Spleen (tissue), 11 donors: ENCODE data around the gene GLYATL3. TPM values are rescaled to one million over a fixed set of nuclear protein-coding genes. Genes with fewer than 3 reads are reported as not detected.

ENCODE experiments used
- DNase-seq: peaks from one replicate; pipeline ENCODE4 v3.0.0-alpha.2; 2020
- H3K27ac ChIP-seq, 8 donors: fragments of 200-600 bp; sonication (generic) in 7 of 8; 1 replicate in 4 of 8; 2 replicates in 4 of 8; pipeline versions ENCODE4 v1.5.0 to v1.8.0; 2016 to 2021; ENCODE audit warnings: inconsistent platforms in 4 of 8, mild to moderate bottlenecking in 4 of 8, moderate library complexity in 1 of 8
- H3K27me3 ChIP-seq, 7 donors: fragments of 200-600 bp; sonication (generic) in 6 of 7; replicated peaks in 1 of 7; 1 replicate in 4 of 7; 2 replicates in 3 of 7; pipeline versions ENCODE4 v1.5.0 to v1.8.0; 2016 to 2021; ENCODE audit warnings: inconsistent platforms in 3 of 7, mild to moderate bottlenecking in 1 of 7
- H3K36me3 ChIP-seq, 6 donors: fragments of 200-600 bp; sonication (generic) in 5 of 6; 1 replicate in 4 of 6; 2 replicates in 2 of 6; pipeline versions ENCODE4 v1.5.0 to v1.8.0; 2016 to 2021; ENCODE audit warnings: inconsistent platforms in 2 of 6
- H3K4me1 ChIP-seq, 6 donors: fragments of 200-600 bp; sonication (generic) in 5 of 6; 1 replicate in 3 of 6; 2 replicates in 3 of 6; pipeline versions ENCODE4 v1.5.0 to v1.8.0; 2016 to 2021; ENCODE audit warnings: inconsistent platforms in 3 of 6
- H3K4me3 ChIP-seq, 8 donors: fragments of 200-600 bp; sonication (generic) in 7 of 8; 1 replicate in 4 of 8; 2 replicates in 4 of 8; pipeline versions ENCODE4 v1.5.0 to v1.8.0; 2016 to 2021; ENCODE audit warnings: inconsistent platforms in 4 of 8, mild to moderate bottlenecking in 4 of 8, moderate library complexity in 2 of 8
- H3K9me3 ChIP-seq, 8 donors: fragments of 200-600 bp; sonication (generic) in 7 of 8; 1 replicate in 4 of 8; 2 replicates in 4 of 8; pipeline versions ENCODE4 v1.5.0 to v1.8.0; 2016 to 2021; ENCODE audit warnings: inconsistent platforms in 4 of 8
- POLR2A ChIP-seq, 3 donors: fragments of 450-650 bp; IDR thresholded peaks; one replicate each; pipeline ENCODE4 v1.5.1; 2017; ENCODE audit warnings: antibody characterized with exemption in 3 of 3, mild to moderate bottlenecking in 1 of 3
- POLR2AphosphoS5 ChIP-seq, 3 donors: sonication (generic); formaldehyde crosslinking; IDR thresholded peaks; one replicate each; pipeline ENCODE4 v1.5.1; 2017; ENCODE audit warnings: antibody characterized with exemption in 3 of 3
- WGBS, 5 donors: extraction: QIAGEN DNeasy Blood & Tissue Kit in 3 of 5; methylation state at CpG; one replicate each; pipeline versions ENCODE4 v1.1.5 to v1.1.7; 2013 to 2018; 5-methylcytosine and 5-hydroxymethylcytosine counted together
- intact Hi-C: fragments of 100-400 bp; cut with DNase I; formaldehyde crosslinking; loops from one replicate; pipeline ENCODE4 v1.15.0; 2023; ENCODE audit warnings: low total_unique reads
- polyA plus RNA-seq, 3 donors: library from polyadenylated mRNA; stranded (reverse); fragments of 200-250 nt; gene quantifications; one replicate each; pipeline ENCODE4 v1.2.1, GENCODE V29; 2013
- total RNA-seq, 7 donors: library from RNA; depleted of rRNA in 3 of 7; stranded (reverse); fragments of >200 nt in 3 of 7; fragmentation: NEBNext Ultra II Directional in 4 of 7; extraction: Animal tissue kit (Norgen Biotek cat#: 25700) in 4 of 7; gene quantifications; one replicate each; pipeline versions ENCODE4 v1.1.0 to v1.2.1, GENCODE V29; 2016 to 2021
- TF ChIP-seq, protein P1 (sequence below), 11 experiments: fragments of 200-600 bp in 7 of 11; fragments of 450-650 bp in 4 of 11; sonication (generic) in 4 of 11; IDR thresholded peaks in 8 of 11; conservative IDR thresholded peaks in 3 of 11; 1 replicate in 7 of 11; 2 replicates in 4 of 11; pipeline versions ENCODE4 v1.4.0 to v1.8.0; 2016 to 2021; ENCODE audit warnings: antibody characterized with exemption in 11 of 11, inconsistent platforms in 4 of 11, mild to moderate bottlenecking in 1 of 11
- donor health status: healthy with polysubstance abuse.
- donor health status: DM: no; HTN: no; CAD: no; lungs with moderate emphysema.
- donor health status: DM: no; HTN: no; CAD: no.
- donor health status: Bipolar disorder and iron deficiency.
- donor health status: healthy.
- donor health status: DM: no; HTN: no; CAD: no.
- donor health status: DM: yes; HTN: yes; CAD: no.

The GLYATL3 gene
- total and polyA plus RNA-seq, 10 donors = not detected

DNA sequence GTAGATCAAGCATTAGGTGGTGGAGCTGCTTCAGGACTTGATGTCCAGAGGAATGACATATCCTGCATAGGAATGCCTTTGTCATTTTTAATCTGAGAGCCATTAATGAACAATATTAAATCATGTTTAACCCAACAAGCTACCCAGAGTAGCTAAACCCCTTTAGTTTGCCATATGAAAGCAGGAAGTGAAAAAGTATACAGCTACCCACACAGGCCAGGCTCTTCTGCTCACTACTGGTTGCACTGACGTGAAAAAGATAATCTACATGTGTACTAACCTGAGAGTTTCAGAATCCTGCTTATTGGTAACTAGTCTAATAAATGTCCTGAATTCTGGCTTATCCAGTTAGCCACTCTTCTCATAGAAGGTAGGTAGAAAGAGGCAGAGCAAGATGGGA, 19.9 kb downstream of the GLYATL3 start:
- H3K4me1 ChIP-seq = no peaks in the 10 kb centered on the region
- intact Hi-C loops = no loop called here
- no peak for TF ChIP-seq POLR2A (IDR thresholded peaks at IDR 0.05)
- TF ChIP-seq POLR2AphosphoS5 (IDR thresholded peaks at IDR 0.05) = no peak
- TF ChIP-seq, protein P1, sequence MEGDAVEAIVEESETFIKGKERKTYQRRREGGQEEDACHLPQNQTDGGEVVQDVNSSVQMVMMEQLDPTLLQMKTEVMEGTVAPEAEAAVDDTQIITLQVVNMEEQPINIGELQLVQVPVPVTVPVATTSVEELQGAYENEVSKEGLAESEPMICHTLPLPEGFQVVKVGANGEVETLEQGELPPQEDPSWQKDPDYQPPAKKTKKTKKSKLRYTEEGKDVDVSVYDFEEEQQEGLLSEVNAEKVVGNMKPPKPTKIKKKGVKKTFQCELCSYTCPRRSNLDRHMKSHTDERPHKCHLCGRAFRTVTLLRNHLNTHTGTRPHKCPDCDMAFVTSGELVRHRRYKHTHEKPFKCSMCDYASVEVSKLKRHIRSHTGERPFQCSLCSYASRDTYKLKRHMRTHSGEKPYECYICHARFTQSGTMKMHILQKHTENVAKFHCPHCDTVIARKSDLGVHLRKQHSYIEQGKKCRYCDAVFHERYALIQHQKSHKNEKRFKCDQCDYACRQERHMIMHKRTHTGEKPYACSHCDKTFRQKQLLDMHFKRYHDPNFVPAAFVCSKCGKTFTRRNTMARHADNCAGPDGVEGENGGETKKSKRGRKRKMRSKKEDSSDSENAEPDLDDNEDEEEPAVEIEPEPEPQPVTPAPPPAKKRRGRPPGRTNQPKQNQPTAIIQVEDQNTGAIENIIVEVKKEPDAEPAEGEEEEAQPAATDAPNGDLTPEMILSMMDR (IDR thresholded peaks at IDR 0.05 in 8 of 11, conservative IDR thresholded peaks at IDR 0.05 in 3 of 11) = no peak

DNA sequence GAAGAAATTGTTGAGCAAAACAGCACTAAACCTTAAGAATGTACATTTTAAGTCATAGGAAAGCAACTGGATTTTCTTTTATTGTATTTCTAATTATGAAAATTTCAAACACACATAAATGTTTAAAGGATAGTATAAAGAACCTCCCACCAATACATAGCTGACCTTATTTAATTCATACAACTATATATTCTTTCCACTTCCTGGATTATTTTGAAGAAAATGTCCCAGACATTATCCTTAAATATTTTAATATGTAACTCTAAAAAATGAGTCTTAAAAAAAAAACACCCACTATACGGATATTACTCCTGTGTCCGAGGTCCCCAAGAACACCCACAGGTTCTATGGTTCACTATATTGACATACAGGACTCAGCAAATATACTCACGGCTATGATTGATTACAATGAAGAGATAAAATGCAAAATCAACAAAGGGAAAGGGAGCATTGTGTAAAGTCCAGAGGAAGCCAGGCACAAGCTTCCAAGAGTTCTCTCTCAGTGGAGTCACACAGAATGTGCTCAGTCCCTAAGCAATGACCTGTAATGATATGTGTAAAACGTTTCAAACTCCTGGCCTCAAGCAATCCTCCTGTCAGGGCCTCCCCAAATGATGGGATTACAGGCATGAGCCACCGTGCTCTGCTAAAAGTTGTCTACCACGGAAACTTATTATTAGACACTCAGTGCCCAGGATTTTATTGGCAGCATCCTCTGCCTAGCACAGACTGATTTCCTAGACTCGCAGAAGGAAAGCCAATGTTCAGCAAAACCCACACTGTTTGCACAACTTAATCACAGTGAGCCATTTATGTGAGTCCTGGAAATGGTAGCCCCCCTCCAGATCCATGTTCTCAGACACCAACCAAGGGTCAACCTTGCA, 23.2 kb downstream of the GLYATL3 start:
- Histone ChIP-seq H3K27ac (no peak overlapping the region), H3K27me3 (peaks cover 0 to 8% (median 0%) of the 10 kb centered on the region in 7 donors), H3K36me3 (no peaks in the 10 kb centered on the region), H3K4me1 (no peaks in the 10 kb centered on the region), H3K9me3 (no peaks in the 10 kb centered on the region), H3K4me3 (no peak overlapping the region)
- WGBS, 5 donors = 76 to 86% (median 85%) methylated on average over 7 of the region's 7 CpGs
- no peak for TF ChIP-seq POLR2A (IDR thresholded peaks at IDR 0.05)
- TF ChIP-seq, protein P1 (IDR thresholded peaks at IDR 0.05 in 8 of 11, conservative IDR thresholded peaks at IDR 0.05 in 3 of 11) = no peak
- TF ChIP-seq POLR2AphosphoS5 (IDR thresholded peaks at IDR 0.05) = no peak
- DNase-seq = no peak
- intact Hi-C loops = no loop called here

More for the DNA sequence above, 19.9 kb downstream of the GLYATL3 start:
- Histone ChIP-seq H3K9me3 (no peaks in the 10 kb centered on the region), H3K27ac (no peak overlapping the region), H3K27me3 (no peaks in the 10 kb centered on the region), H3K36me3 (no peaks in the 10 kb centered on the region), H3K4me3 (no peak overlapping the region)
- no peak for DNase-seq
- 55 to 89% (median 76%) methylated on average over 1 of the region's 1 CpG for WGBS, 5 donors

DNA sequence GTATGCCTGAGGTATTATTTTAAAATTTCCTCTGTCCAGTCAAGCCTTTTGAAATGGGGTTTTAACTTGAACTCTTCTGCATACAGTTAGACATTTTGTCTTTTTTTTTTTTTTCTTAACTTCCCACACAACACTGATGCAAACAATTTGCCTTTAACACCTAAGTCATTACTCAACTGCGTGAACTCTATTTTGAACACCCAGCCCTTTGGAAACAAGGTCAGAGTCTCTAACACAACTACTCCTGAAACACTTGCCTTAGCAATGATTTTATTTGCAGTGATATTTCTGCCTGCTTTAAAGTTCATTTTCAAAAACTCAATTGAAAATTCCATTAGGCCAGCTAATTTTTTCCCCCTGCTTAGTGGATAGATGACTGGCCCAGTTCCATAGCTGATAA, 24.2 kb downstream of the GLYATL3 start:
- Histone ChIP-seq H3K36me3 (no peaks in the 10 kb centered on the region), H3K4me1 (no peaks in the 10 kb centered on the region), H3K9me3 (no peaks in the 10 kb centered on the region), H3K4me3 (no peak overlapping the region), H3K27ac (no peak overlapping the region), H3K27me3 (peaks cover 0 to 8% (median 0%) of the 10 kb centered on the region in 7 donors)
- no peak for DNase-seq
- TF ChIP-seq POLR2A (IDR thresholded peaks at IDR 0.05) = no peak
- TF ChIP-seq, protein P1 (IDR thresholded peaks at IDR 0.05 in 8 of 11, conservative IDR thresholded peaks at IDR 0.05 in 3 of 11) = no peak
- TF ChIP-seq POLR2AphosphoS5 (IDR thresholded peaks at IDR 0.05) = no peak
- intact Hi-C loops = no loop called here
- WGBS, 5 donors = 90 to 97% (median 92%) methylated on average over 1 of the region's 1 CpG

DNA sequence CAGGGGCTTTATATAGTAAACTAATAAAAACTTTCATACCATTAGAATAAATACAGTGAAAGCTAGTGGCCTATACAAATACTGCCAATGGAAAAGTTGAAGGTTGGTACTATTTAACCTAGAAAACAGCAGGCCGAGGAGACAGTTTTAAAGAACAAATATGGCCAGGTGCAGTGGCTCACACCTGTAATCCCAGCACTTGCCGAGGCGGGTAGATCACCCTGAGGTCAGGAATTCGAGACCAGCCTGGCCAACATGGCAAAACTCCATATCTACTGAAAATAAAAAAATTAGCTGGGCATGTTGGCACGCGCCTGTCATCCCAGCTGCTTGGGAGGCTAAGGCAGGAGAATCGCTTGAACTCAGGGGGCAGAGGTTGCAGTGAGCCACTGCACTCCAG, 24.8 kb downstream of the GLYATL3 start:
- intact Hi-C loops = no loop called here
- no peak for DNase-seq
- 84 to 91% (median 91%) methylated on average over 7 of the region's 7 CpGs for WGBS, 5 donors
- H3K4me3 ChIP-seq = no peak overlapping the region
- no peak for TF ChIP-seq POLR2AphosphoS5 (IDR thresholded peaks at IDR 0.05)
- TF ChIP-seq, protein P1 (IDR thresholded peaks at IDR 0.05 in 8 of 11, conservative IDR thresholded peaks at IDR 0.05 in 3 of 11) = no peak
- TF ChIP-seq POLR2A (IDR thresholded peaks at IDR 0.05) = no peak
- H3K27ac ChIP-seq = no peak overlapping the region
- no peaks in the 10 kb centered on the region for H3K9me3 ChIP-seq
- H3K36me3 ChIP-seq = no peaks in the 10 kb centered on the region
- H3K4me1 ChIP-seq = no peaks in the 10 kb centered on the region
- peaks cover 0 to 8% (median 0%) of the 10 kb centered on the region in 7 donors for H3K27me3 ChIP-seq
